Stimulated activated CD4-positive, alpha-beta T cell treated with anti-CD3 and anti-CD28 coated beads, TNF-alpha, amount 100 ng/mL, for 4 hours (primary cell): ENCODE results near the gene PRKAG2.

Source experiments
- DNase-seq, 3 experiments: peaks; one replicate each; pipeline ENCODE4 v3.0.0-alpha.2; 2020; ENCODE audit warnings: low read depth in 3 of 3

The PRKAG2 gene

GRCh38 chr7:151817981-151818673 is 58.8 kb downstream of the PRKAG2 start:
- DNase-seq: no peak

- no peak for DNase-seq
Measured at GRCh38 chr7:151817315-151817690, 59.6 kb downstream of the PRKAG2 start.

- DNase-seq: no peak
Measured at GRCh38 chr7:151816562-151817314, 60.2 kb downstream of the PRKAG2 start.

- no peak for DNase-seq
Measured at GRCh38 chr7:151815419-151815818, 61.5 kb downstream of the PRKAG2 start.

GRCh38 chr7:151814400-151815009 is 62.4 kb downstream of the PRKAG2 start:
- no peak for DNase-seq

GRCh38 chr7:151813997-151814396 is 62.9 kb downstream of the PRKAG2 start:
- DNase-seq: no peak

GRCh38 chr7:151813445-151813844 is 63.5 kb downstream of the PRKAG2 start:
- no peak for DNase-seq

GRCh38 chr7:151812967-151813366 is 63.9 kb downstream of the PRKAG2 start:
- DNase-seq: no peak

- no peak for DNase-seq
Measured at GRCh38 chr7:151810441-151811232, 66.3 kb downstream of the PRKAG2 start.

- no peak for DNase-seq
Measured at GRCh38 chr7:151809864-151810170, 67.1 kb downstream of the PRKAG2 start.

GRCh38 chr7:151809146-151809863 is 67.6 kb downstream of the PRKAG2 start:
- no peak for DNase-seq

- no peak for DNase-seq
Measured at GRCh38 chr7:151808400-151809145, 68.3 kb downstream of the PRKAG2 start.

GRCh38 chr7:151807846-151808245 is 69.1 kb downstream of the PRKAG2 start:
- DNase-seq: no peak

- no peak for DNase-seq
Measured at GRCh38 chr7:151806952-151807775, 69.8 kb downstream of the PRKAG2 start.

GRCh38 chr7:151806204-151806603 is 70.7 kb downstream of the PRKAG2 start:
- no peak for DNase-seq

- no peak for DNase-seq
Measured at GRCh38 chr7:151805191-151805590, 71.7 kb downstream of the PRKAG2 start.

GRCh38 chr7:151804756-151805155 is 72.2 kb downstream of the PRKAG2 start:
- DNase-seq: no peak

GRCh38 chr7:151803841-151804240 is 73.1 kb downstream of the PRKAG2 start:
- DNase-seq: no peak

GRCh38 chr7:151802469-151802846 is 74.5 kb downstream of the PRKAG2 start:
- DNase-seq: no peak
